NCI-H82 treated with DMSO at 0.1 percent for 48 hours (cell line): ENCODE measurements around the gene SLC30A7.
"Not testable (repeated sequence)": the region's sequence is repeated elsewhere in the genome, so short reads cannot be mapped to it uniquely, and the experiment has no call there.

Experiments used
- DNase-seq: peaks from one replicate; lab custom pipeline; 2025; ENCODE audit not compliant: unreplicated experiment; lab: John Stamatoyannopoulos, UW

The SLC30A7 gene

GRCh38 chr1:100936194-100936967, 40.5 kb downstream of the SLC30A7 start:
- DNase-seq: no peak

- DNase-seq: no peak
These were observed 45.2 kb downstream of the SLC30A7 start for GRCh38 chr1:100941098-100941527.

GRCh38 chr1:100941580-100942216, 45.8 kb downstream of the SLC30A7 start:
- DNase-seq: no peak

GRCh38 chr1:100942304-100943046, 46.6 kb downstream of the SLC30A7 start:
- DNase-seq: no peak

GRCh38 chr1:100943533-100943932, 47.6 kb downstream of the SLC30A7 start:
- no peak for DNase-seq

GRCh38 chr1:100946064-100946463, 50.2 kb downstream of the SLC30A7 start:
- not testable (repeated sequence) for DNase-seq

GRCh38 chr1:100947816-100948215, 51.9 kb downstream of the SLC30A7 start:
- DNase-seq: not testable (repeated sequence)

- not testable (repeated sequence) for DNase-seq
These were observed 53.0 kb downstream of the SLC30A7 start for GRCh38 chr1:100948721-100949405.

GRCh38 chr1:100949515-100950158, 53.7 kb downstream of the SLC30A7 start:
- peak; percentile 34 for DNase-seq

- DNase-seq: no peak
These were observed 54.4 kb downstream of the SLC30A7 start for GRCh38 chr1:100950337-100950736.

GRCh38 chr1:100950781-100951180, 54.9 kb downstream of the SLC30A7 start:
- DNase-seq: peak; percentile 83

GRCh38 chr1:100952104-100952745, 56.3 kb downstream of the SLC30A7 start:
- no peak for DNase-seq

- not testable (repeated sequence) for DNase-seq
These were observed 57.1 kb downstream of the SLC30A7 start for GRCh38 chr1:100952970-100953369.

GRCh38 chr1:100953960-100954730, 58.3 kb downstream of the SLC30A7 start:
- DNase-seq: no peak

- no peak for DNase-seq
These were observed 59.4 kb downstream of the SLC30A7 start for GRCh38 chr1:100955322-100955721.

GRCh38 chr1:100959502-100960060, 63.7 kb downstream of the SLC30A7 start:
- no peak for DNase-seq

- DNase-seq: no peak
These were observed 64.2 kb downstream of the SLC30A7 start for GRCh38 chr1:100960098-100960497.

GRCh38 chr1:100968621-100969020, 72.7 kb downstream of the SLC30A7 start:
- no peak for DNase-seq

GRCh38 chr1:100969327-100969726, 73.4 kb downstream of the SLC30A7 start:
- DNase-seq: no peak
